Astrocyte of the cerebellum (primary cell): Measurements from ENCODE around the gene FBLN2.

ENCODE experiments used
- DNase-seq: peaks from one replicate; pipeline ENCODE4 v3.0.0-alpha.2; 2011; ENCODE audit warnings: low read depth
- H3K4me3 ChIP-seq: 2 replicates; pipeline ENCODE4 v1.5.1; 2011; ENCODE audit warnings: mild to moderate bottlenecking, low read depth, low read length, moderate library complexity
- CTCF ChIP-seq: IDR thresholded peaks from 2 replicates; pipeline ENCODE4 v1.5.1; 2012; ENCODE audit warnings: low read length, low read depth, moderate library complexity, mild to moderate bottlenecking; ENCODE audit errors: missing control alignments
- in situ Hi-C: cut with HindIII; loops from 2 replicates; pipeline ENCODE4 v1.10.0; 2017; ENCODE audit warnings: low sequenced_read_pairs

The FBLN2 gene

DNA sequence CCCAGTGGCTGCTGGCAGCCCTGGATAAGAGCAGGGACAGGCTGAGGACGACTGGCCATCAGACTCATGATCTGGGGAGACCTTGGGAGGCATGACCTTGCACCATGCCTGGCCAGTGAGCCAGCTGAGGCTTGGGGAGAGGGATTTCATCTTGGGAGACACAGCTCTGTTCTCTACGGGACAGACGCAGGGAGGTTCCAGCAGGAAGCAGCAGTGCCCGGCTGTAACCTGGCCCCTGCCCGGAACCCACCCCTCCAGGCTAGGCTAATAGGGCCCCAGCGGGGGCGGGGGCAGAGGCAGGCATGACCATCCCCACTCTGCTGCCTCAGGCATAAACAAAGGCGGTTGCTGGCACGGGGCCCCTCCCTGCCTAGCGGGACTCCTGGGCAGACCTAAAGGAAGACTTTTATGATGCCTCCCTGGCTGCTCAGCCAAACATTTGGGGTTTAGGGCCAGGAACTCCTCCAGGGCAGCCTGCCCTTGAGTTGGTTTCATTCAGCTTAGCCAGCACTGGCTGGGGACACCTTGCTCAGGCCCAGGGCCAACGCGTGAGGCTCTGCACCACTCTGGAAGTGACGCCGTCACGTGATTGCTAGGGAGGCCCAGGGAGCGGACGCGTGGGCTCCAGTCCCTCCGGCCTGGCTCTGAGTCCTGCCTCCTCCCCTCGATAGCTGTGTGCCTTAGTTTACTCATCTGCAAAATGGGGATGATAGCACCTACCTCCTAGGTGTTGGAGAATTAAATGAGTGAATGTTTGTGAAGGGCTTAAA lies 41.2 kb upstream of the FBLN2 start:
- TF ChIP-seq CTCF = no peak
- no peak overlapping the region for H3K4me3 ChIP-seq
- DNase-seq = no peak
- in situ Hi-C loops = no loop called here

DNA sequence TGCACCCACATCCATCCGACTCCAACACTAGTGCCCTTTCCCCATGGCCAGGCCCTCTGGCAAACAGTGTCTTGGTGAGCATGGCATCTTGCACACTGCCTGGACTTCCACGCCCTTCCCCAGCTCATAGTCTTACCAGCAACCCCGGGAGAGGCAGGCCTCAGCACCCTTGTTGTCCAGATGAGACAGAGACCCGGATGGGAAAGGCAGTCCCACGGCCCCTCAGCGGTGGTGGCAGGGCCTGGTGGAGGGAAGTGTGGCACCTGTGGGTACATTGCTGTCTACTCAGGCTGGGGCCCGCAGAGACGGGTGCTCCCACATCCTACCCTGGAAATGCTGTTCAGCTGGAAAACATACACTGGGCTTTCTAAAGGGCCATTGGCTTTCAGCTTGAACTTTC lies 40.4 kb upstream of the FBLN2 start:
- no peak for TF ChIP-seq CTCF
- in situ Hi-C loops = no loop called here
- H3K4me3 ChIP-seq = no peak overlapping the region
- no peak for DNase-seq

- in situ Hi-C loops = no loop called here
- DNase-seq = no peak
- no peak for TF ChIP-seq CTCF
- no peak overlapping the region for H3K4me3 ChIP-seq
Observed at GRCh38 chr3:13509059-13509815, 39.7 kb upstream of the FBLN2 start.

DNA sequence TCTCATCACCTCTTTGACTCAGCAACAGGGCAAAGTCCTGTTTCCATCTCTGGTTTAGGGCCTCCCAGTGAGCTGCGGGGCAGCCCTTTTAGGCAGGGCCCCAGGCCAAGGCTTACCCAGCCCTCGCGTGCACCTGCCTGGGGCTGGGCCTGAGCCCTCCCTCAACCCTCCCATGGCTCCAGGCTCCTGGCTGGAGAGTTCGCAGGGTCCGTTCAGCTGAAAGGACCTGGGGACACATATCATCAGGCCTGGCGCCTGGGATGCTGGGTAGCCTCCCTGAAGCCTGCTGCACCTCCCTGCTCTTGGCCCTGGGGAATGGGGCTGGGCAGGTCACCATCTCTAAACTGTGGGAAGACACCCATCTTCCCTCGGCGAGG lies 39.1 kb upstream of the FBLN2 start:
- in situ Hi-C loops = no loop called here
- H3K4me3 ChIP-seq = no peak overlapping the region
- TF ChIP-seq CTCF = no peak
- no peak for DNase-seq

DNA sequence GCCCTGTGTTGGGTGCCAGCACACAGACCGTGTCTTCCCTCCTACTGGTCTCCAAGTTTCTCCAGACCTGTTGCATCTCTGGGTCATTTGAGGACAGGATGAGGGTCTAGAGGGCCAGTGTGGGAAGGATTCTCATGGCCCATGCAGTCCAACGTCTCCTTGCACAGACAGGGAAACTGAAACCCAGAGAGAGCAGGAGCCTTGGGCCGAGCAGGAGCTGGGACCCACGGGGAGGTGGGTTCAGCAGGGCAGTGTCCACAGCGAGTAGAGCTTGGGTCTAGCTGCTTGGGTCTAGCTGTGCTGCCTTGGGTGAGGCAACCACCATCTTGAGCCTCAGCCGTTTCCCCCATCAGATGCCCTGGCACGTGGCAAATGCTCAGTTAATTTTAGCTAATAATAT lies 36.5 kb upstream of the FBLN2 start:
- in situ Hi-C loops = no loop called here
- no peak for TF ChIP-seq CTCF
- H3K4me3 ChIP-seq = no peak overlapping the region
- no peak for DNase-seq

DNA sequence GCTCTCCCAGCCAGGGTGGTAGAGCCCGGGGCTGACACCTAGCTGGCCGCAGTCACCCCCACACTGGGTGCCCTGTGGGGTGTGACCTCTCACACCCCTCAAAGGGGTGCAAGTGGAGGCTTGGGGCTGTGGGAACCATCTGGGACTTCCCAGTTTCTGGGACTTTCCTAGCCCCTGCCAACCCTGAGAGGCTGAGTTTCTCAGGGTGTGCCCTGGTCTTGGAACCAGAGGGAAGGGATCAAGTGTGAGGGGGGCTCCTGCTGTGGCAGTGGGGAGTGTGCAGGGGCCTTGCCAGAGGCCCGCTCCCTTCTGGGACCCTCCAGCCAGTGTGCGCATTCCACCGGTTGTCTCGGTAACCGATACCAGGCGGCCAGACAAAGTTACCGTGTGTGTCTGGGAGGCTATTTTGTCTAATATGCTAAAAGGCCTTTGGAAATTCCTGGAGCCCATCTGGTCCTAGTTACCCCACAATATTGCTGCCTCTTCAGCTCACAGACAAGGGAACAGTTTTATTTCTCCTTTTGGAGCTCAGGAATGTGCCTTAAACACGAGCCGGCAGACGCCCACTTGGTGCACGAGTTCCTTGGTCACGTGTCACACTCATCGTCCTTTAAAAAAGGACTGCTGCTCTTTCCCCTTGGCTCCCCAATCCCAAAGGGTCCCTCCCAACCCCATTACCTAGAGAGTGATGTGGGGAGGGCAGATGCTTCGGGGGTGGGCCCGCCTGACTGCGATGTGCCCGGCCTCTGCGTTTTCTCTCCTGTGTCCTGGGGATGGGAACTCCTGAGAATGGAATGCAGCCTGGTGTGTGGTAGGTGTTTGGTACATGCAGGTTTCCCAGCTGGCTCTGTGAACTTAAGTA lies 35.6 kb upstream of the FBLN2 start:
- H3K4me3 ChIP-seq = no peak overlapping the region
- DNase-seq = no peak
- no peak for TF ChIP-seq CTCF
- in situ Hi-C loops = no loop called here
